K562 (cell line): ENCODE measurements around the gene QRICH1. TPM values are rescaled to one million over a fixed set of nuclear protein-coding genes. Genes with fewer than 3 reads are reported as not detected.

Experiments
- BRCA1 ChIP-seq, 2 experiments: fragments of 450-650 bp in 1 of 2; sonication (generic) in 1 of 2; formaldehyde crosslinking in 1 of 2; IDR thresholded peaks; 2 replicates each; pipeline versions ENCODE4 v1.5.0 to v1.6.1; 2017 to 2020; ENCODE audit warnings: mild to moderate bottlenecking in 1 of 2, missing genetic modification reagents in 1 of 2
- CSDE1 ChIP-seq, 2 experiments: fragments of 450-650 bp; IDR thresholded peaks; 2 replicates each; pipeline ENCODE4 v1.6.1; 2016; ENCODE audit warnings: mild to moderate bottlenecking in 1 of 2
- ESRRB ChIP-seq: fragments of 250-450 bp; sonication (Bioruptor Pico); IDR thresholded peaks from 2 replicates; pipeline ENCODE4 v1.5.0; 2020; ENCODE audit warnings: mild to moderate bottlenecking, moderate library complexity, borderline replicate concordance
- HIVEP1 ChIP-seq: fragments of 250-450 bp; sonication (Bioruptor Pico); IDR thresholded peaks from 2 replicates; pipeline ENCODE4 v1.4.0; 2020; ENCODE audit warnings: mild to moderate bottlenecking
- L3MBTL2 ChIP-seq: fragments of 450-650 bp; IDR thresholded peaks from 2 replicates; pipeline ENCODE4 v1.6.1; 2016; ENCODE audit warnings: mild to moderate bottlenecking, moderate library complexity
- NFIC ChIP-seq: fragments of 450-650 bp; IDR thresholded peaks from 2 replicates; pipeline ENCODE4 v1.6.1; 2017; ENCODE audit warnings: mild to moderate bottlenecking, inconsistent platforms
- NR1H2 ChIP-seq: sonication (generic); formaldehyde crosslinking; IDR thresholded peaks from 2 replicates; pipeline ENCODE4 v1.4.0; 2020; ENCODE audit warnings: mild to moderate bottlenecking, missing genetic modification reagents
- RAD51 ChIP-seq: fragments of 450-650 bp; IDR thresholded peaks from 2 replicates; pipeline ENCODE4 v1.7.1; 2016; ENCODE audit warnings: low read depth, mild to moderate bottlenecking, borderline replicate concordance
- RFX7 ChIP-seq: fragments of 250-450 bp; sonication (Bioruptor Pico); IDR thresholded peaks from 2 replicates; pipeline ENCODE4 v1.5.1; 2021; ENCODE audit warnings: mild to moderate bottlenecking
- SMARCA5 ChIP-seq: fragments of 450-650 bp; IDR thresholded peaks from 2 replicates; pipeline ENCODE4 v1.6.1; 2016
- TBL1XR1 ChIP-seq, 2 experiments: IDR thresholded peaks; 2 replicates each; pipeline ENCODE4 v1.6.1; 2012; ENCODE audit warnings: improper control_type of control experiment in 2 of 2, low read length in 2 of 2, mild to moderate bottlenecking in 1 of 2
- TCF7L2 ChIP-seq: fragments of 150-350 bp; IDR thresholded peaks from 2 replicates; pipeline ENCODE4 v1.6.1; 2016; ENCODE audit warnings: low read depth, mild to moderate bottlenecking, low read length, moderate library complexity
- ZNF140 ChIP-seq: fragments of 250-450 bp; sonication (Bioruptor Pico); IDR thresholded peaks from 2 replicates; pipeline ENCODE4 v1.8.0; 2021; ENCODE audit warnings: moderate library complexity, mild to moderate bottlenecking, inconsistent platforms
- ZNF146 ChIP-seq: IDR thresholded peaks from one replicate; pipeline ENCODE4 v1.6.1; 2018; ENCODE audit warnings: missing compliant biosample characterization; ENCODE audit not compliant: unreplicated experiment
- ZNF561 ChIP-seq: fragments of 450-650 bp; formaldehyde crosslinking; conservative IDR thresholded peaks from 2 replicates; pipeline ENCODE4 v1.4.0; 2020; ENCODE audit warnings: mild to moderate bottlenecking, moderate library complexity
- polyA plus RNA-seq, 8 experiments: library from polyadenylated mRNA; depleted of rRNA in 4 of 8; stranded (reverse) in 5 of 8; unstranded in 3 of 8; fragments of >200 nt; fragmentation: Nextera tagmentation in 2 of 8; fragmentation: Illumina TruSeq in 1 of 8; extraction: Ambion mirVana in 2 of 8; extraction: Trizol in 1 of 8; gene quantifications; 2 replicates each; pipeline versions ENCODE4 v1.2.1 to v1.2.3, GENCODE V29; 2011 to 2014; ENCODE audit warnings: inconsistent platforms in 1 of 8, missing spikeins in 1 of 8
- total RNA-seq, 7 experiments: library from RNA; depleted of rRNA in 6 of 7; stranded (reverse); fragments of >200 nt in 6 of 7; fragmentation: Illumina TruSeq in 2 of 7; extraction: Trizol in 2 of 7; gene quantifications; 2 replicates each; pipeline versions ENCODE4 v1.2.1 to v1.2.3, GENCODE V29; 2011 to 2021; ENCODE audit warnings: low replicate concordance in 1 of 7
- TF ChIP-seq, protein P1 (sequence below): fragments of 250-450 bp; sonication (Bioruptor Pico); IDR thresholded peaks from 2 replicates; pipeline ENCODE4 v1.4.0; 2020; ENCODE audit warnings: mild to moderate bottlenecking, moderate library complexity
- TF ChIP-seq, protein P2 (sequence below), 2 experiments: fragments of 450-650 bp in 1 of 2; sonication (generic) in 1 of 2; formaldehyde crosslinking; conservative IDR thresholded peaks; 2 replicates each; pipeline versions ENCODE4 v1.4.0 to v1.8.1; 2020 to 2022; ENCODE audit warnings: mild to moderate bottlenecking in 1 of 2, missing genetic modification reagents in 1 of 2
- TF ChIP-seq, protein P3 (sequence below): fragments of 250-450 bp; sonication (Bioruptor Pico); IDR thresholded peaks from 2 replicates; pipeline ENCODE4 v1.5.1; 2021; ENCODE audit warnings: mild to moderate bottlenecking
- TF ChIP-seq, protein P4 (sequence below): fragments of 450-650 bp; IDR thresholded peaks from 2 replicates; pipeline ENCODE4 v1.6.1; 2018; ENCODE audit not compliant: partially characterized antibody

QRICH1 gene
- total and polyA plus RNA-seq, 9 of the 15 experiments (the other 6 are each of a cell fraction or from before 2014, with no cell fraction given), result 20.1 to 99.2 (median 56.7) TPM

DNA sequence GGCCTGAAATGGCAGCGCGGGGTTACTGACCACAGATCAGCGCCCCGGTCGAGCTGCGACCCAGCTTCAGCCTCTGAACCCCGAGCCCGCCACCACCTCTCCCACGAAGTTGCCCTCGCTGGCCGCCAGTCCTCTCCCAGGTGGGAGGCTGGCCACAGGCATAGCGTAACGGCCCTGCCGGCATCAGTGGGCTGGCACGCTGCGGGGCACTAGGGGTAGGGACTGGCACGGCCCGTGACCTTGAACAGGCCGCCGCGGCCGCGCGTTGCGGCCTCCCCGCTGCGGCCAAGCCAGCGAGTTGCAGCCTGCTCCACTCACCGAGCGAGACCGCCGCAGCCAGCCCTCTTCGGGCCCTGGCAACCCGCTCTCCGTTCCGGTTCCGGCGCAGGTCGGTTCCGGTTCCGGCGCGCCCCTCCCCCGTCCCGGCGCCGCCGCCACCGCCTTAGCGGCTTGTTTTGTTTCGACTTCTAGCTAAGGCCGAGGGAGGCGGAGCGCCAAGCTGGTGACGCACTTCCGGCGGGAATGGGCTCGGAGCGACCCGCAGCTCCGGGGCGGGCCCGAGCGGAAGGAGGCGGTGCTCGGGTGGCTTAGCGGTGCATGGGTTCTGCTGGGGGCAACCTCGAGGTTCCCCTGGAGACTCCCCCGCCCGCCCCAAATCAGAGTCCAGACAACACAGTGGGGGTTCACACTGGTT lies 26.7 kb upstream of the QRICH1 start, which contains the start of gene USP19 (continued):
- TF ChIP-seq L3MBTL2, result peak; percentile 24; the same call in 1 of the 2 replicates
- no peak for TF ChIP-seq BRCA1 (IDR thresholded peaks at IDR 0.05)
- TF ChIP-seq BRCA1 (CRISPR knock-in tag; IDR thresholded peaks at IDR 0.05), result no peak
- no peak for TF ChIP-seq NR1H2 (CRISPR knock-in tag)
- TF ChIP-seq, protein P1, sequence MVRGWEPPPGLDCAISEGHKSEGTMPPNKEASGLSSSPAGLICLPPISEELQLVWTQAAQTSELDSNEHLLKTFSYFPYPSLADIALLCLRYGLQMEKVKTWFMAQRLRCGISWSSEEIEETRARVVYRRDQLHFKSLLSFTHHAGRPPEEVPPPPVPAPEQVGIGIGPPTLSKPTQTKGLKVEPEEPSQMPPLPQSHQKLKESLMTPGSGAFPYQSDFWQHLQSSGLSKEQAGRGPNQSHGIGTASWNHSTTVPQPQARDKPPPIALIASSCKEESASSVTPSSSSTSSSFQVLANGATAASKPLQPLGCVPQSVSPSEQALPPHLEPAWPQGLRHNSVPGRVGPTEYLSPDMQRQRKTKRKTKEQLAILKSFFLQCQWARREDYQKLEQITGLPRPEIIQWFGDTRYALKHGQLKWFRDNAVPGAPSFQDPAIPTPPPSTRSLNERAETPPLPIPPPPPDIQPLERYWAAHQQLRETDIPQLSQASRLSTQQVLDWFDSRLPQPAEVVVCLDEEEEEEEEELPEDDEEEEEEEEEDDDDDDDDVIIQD, result no peak
- TF ChIP-seq NFIC, result no peak; the same call in 1 of the 2 replicates
- TF ChIP-seq, protein P2, sequence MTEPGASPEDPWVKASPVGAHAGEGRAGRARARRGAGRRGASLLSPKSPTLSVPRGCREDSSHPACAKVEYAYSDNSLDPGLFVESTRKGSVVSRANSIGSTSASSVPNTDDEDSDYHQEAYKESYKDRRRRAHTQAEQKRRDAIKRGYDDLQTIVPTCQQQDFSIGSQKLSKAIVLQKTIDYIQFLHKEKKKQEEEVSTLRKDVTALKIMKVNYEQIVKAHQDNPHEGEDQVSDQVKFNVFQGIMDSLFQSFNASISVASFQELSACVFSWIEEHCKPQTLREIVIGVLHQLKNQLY (CRISPR knock-in tag; conservative IDR thresholded peaks at IDR 0.05), result no peak
- no peak for TF ChIP-seq HIVEP1 (CRISPR knock-in tag)
- no peak for TF ChIP-seq SMARCA5
- no peak for TF ChIP-seq RFX7 (CRISPR knock-in tag)
- no peak for TF ChIP-seq ZNF561 (CRISPR knock-in tag)
- TF ChIP-seq RAD51, result no peak
- TF ChIP-seq ESRRB (CRISPR knock-in tag), result no peak
- TF ChIP-seq CSDE1 (IDR thresholded peaks at IDR 0.05), result no peak
- no peak for TF ChIP-seq TBL1XR1 (IDR thresholded peaks at IDR 0.05; ENCODE audit: low read length in 2 of 2)
- TF ChIP-seq, protein P3, sequence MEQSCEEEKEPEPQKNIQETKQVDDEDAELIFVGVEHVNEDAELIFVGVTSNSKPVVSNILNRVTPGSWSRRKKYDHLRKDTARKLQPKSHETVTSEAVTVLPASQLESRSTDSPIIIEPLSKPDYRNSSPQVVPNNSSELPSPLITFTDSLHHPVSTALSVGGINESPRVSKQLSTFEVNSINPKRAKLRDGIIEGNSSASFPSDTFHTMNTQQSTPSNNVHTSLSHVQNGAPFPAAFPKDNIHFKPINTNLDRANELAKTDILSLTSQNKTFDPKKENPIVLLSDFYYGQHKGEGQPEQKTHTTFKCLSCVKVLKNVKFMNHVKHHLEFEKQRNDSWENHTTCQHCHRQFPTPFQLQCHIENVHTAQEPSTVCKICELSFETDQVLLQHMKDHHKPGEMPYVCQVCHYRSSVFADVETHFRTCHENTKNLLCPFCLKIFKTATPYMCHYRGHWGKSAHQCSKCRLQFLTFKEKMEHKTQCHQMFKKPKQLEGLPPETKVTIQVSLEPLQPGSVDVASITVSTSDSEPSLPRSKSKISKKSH, result no peak
- no peak for TF ChIP-seq TCF7L2
- no peak for TF ChIP-seq ZNF146
- TF ChIP-seq ZNF140 (CRISPR knock-in tag), result no peak
- TF ChIP-seq, protein P4, sequence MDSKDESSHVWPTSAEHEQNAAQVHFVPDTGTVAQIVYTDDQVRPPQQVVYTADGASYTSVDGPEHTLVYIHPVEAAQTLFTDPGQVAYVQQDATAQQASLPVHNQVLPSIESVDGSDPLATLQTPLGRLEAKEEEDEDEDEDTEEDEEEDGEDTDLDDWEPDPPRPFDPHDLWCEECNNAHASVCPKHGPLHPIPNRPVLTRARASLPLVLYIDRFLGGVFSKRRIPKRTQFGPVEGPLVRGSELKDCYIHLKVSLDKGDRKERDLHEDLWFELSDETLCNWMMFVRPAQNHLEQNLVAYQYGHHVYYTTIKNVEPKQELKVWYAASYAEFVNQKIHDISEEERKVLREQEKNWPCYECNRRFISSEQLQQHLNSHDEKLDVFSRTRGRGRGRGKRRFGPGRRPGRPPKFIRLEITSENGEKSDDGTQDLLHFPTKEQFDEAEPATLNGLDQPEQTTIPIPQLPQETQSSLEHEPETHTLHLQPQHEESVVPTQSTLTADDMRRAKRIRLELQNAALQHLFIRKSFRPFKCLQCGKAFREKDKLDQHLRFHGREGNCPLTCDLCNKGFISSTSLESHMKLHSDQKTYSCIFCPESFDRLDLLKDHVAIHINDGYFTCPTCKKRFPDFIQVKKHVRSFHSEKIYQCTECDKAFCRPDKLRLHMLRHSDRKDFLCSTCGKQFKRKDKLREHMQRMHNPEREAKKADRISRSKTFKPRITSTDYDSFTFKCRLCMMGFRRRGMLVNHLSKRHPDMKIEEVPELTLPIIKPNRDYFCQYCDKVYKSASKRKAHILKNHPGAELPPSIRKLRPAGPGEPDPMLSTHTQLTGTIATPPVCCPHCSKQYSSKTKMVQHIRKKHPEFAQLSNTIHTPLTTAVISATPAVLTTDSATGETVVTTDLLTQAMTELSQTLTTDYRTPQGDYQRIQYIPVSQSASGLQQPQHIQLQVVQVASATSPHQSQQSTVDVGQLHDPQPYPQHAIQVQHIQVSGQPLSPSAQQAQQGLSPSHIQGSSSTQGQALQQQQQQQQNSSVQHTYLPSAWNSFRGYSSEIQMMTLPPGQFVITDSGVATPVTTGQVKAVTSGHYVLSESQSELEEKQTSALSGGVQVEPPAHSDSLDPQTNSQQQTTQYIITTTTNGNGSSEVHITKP, result no peak
